ENCODE data around the gene TBC1D16. TPM values are rescaled to one million over a fixed set of nuclear protein-coding genes. Genes with fewer than 3 reads are reported as not detected.

TBC1D16 gene
- total RNA-seq, 1 experiment from 2014 or later, result 85.8 TPM

GRCh38 chr17:79899584-79899983 lies 136.1 kb downstream of the TBC1D16 start:
- no peak overlapping the region for H4K91ac ChIP-seq (ENCODE audit: insufficient read length, low read depth, low read length)
- H2BK12ac ChIP-seq (ENCODE audit: insufficient read length, low read depth, low read length), result no peak overlapping the region
- H3K4me2 ChIP-seq (ENCODE audit: insufficient read depth, insufficient read length, low read length), result no peak overlapping the region
- no peaks in the 10 kb centered on the region for H3K79me2 ChIP-seq (ENCODE audit: insufficient read depth, low read length)
- H4K8ac ChIP-seq (replicated peaks; ENCODE audit: insufficient read length, low read depth, low read length), result no peak overlapping the region
- H3K79me1 ChIP-seq (ENCODE audit: insufficient read depth, low read depth, low read length, poor library complexity, severe bottlenecking), result no peaks in the 10 kb centered on the region
- no peak for DNase-seq
- Mint-ChIP-seq H3K4me3 (no peak overlapping the region), H3K27me3 (ENCODE audit: low read depth) (peaks cover 45% of the 10 kb centered on the region), H3K4me1 (peaks cover 5 to 8% of the 10 kb centered on the region in 2 experiments; a peak in 2 of 4 replicates), H3K9me3 (peaks cover 4 to 8% of the 10 kb centered on the region in 2 experiments; a peak in 4 of 5 replicates), H3K36me3 (ENCODE audit: insufficient read depth in 1 of 3, low read depth in 3 of 3) (peaks cover 0 to 5% (median 0%) of the 10 kb centered on the region in 3 experiments; a peak in 3 of 7 replicates), H3K27ac (no peak overlapping the region)
- no peak overlapping the region for H3K56ac ChIP-seq (ENCODE audit: insufficient read length, low read depth, low read length)
- H3K27me3 ChIP-seq (ENCODE audit: insufficient read depth, low read length), result no peaks in the 10 kb centered on the region; the same call in 1 of the 2 replicates
- no peaks in the 10 kb centered on the region for H3K9me3 ChIP-seq (ENCODE audit: control insufficient read depth, low read depth, low read length)
- no peak overlapping the region for H3K14ac ChIP-seq (ENCODE audit: insufficient read depth, low read length)
- H2AFZ ChIP-seq (ENCODE audit: low read length), result no peak overlapping the region
- H2BK20ac ChIP-seq (ENCODE audit: low read depth, low read length, poor library complexity, severe bottlenecking), result no peak overlapping the region
- no peaks in the 10 kb centered on the region for H4K20me1 ChIP-seq (ENCODE audit: control insufficient read depth, insufficient read depth, insufficient read length)
- WGBS (ENCODE audit: extremely low coverage, insufficient read length, low lambda C conversion rate), result no CpG with 5 or more reads among the region's 4 CpGs
- no peak overlapping the region for H3K27ac ChIP-seq (ENCODE audit: insufficient read length, low read depth, low read length)
- H3K4ac ChIP-seq (ENCODE audit: low read depth, low read length), result no peak overlapping the region
- no peak overlapping the region for H2BK5ac ChIP-seq (ENCODE audit: insufficient read length, low read length)
- no peak overlapping the region for H3K18ac ChIP-seq (ENCODE audit: insufficient read length, low read depth, low read length)
- H3K23ac ChIP-seq (ENCODE audit: insufficient read length, low read depth, low read length), result no peak overlapping the region
- no peak overlapping the region for H3K9ac ChIP-seq (ENCODE audit: extremely low read depth, insufficient read length, low read length)
- no peaks in the 10 kb centered on the region for H3K23me2 ChIP-seq (ENCODE audit: insufficient read length, low read depth, low read length, poor library complexity, severe bottlenecking)
- H2BK120ac ChIP-seq (ENCODE audit: low read depth, low read length, poor library complexity, severe bottlenecking), result no peak overlapping the region
- H3T11ph ChIP-seq (ENCODE audit: low read length), result no peak overlapping the region
- no peak for TF ChIP-seq CTCF (conservative IDR thresholded peaks at IDR 0.05)
- H2BK15ac ChIP-seq (ENCODE audit: low read depth, low read length), result no peak overlapping the region
- H2AK5ac ChIP-seq (ENCODE audit: insufficient read length, low read length), result no peak overlapping the region
- no peak overlapping the region for H4K5ac ChIP-seq (ENCODE audit: insufficient read length, low read depth, low read length)
- no peaks in the 10 kb centered on the region; the same call in 1 of the 2 replicates for H3K4me1 ChIP-seq (ENCODE audit: insufficient read depth, low read length)
